Measurements from ENCODE around the gene USP49. TPM values are rescaled to one million over a fixed set of nuclear protein-coding genes. Genes with fewer than 3 reads are reported as not detected.

The USP49 gene
- total and polyA plus RNA-seq, 10 of the 15 experiments (the other 5 are each of a cell fraction or from before 2014, with no cell fraction given) = 1.0 to 7.7 (median 4.3) TPM

DNA sequence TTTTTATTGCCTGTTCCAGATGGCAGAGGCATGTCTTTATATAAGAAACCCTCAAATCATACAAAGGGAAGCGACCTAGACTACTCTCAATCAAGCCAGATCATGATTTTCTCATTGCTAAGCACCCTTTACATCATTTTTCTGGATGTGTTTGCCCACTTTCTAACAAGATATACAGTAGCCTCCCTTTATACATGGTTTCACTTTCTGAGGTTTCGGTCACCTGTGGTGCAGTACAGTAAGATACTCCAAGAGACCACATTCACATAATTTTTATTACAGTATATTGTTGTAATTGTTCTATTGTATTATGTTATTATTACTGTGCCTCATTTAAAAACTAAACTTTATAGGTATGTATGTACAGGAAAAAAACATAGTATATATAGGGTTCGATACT, 84.1 kb downstream of the USP49 start:
- POLR2A ChIA-PET = no interaction called here

More for the DNA sequence above, 84.1 kb downstream of the USP49 start:
- Histone ChIP-seq H4K20me1 (ENCODE audit: control insufficient read depth, insufficient read depth) (no peaks in the 10 kb centered on the region), H3K9me3 (replicated peaks; ENCODE audit: control insufficient read depth, insufficient read depth, low read length) (no peaks in the 10 kb centered on the region), H3K4me1 (ENCODE audit: control insufficient read depth, insufficient read depth, low read length) (no peaks in the 10 kb centered on the region), H3K36me3 (ENCODE audit: control insufficient read depth in 2 of 2, insufficient read depth in 2 of 2, low read length in 1 of 2) (no peaks in the 10 kb centered on the region; a peak in 1 of 4 replicates), H3K79me2 (ENCODE audit: control insufficient read depth, insufficient read depth, low read length) (no peaks in the 10 kb centered on the region), H3K27ac (ENCODE audit: control insufficient read depth, insufficient read depth) (no peak overlapping the region), H3K4me2 (ENCODE audit: control insufficient read depth, insufficient read depth) (no peak overlapping the region), H2AFZ (ENCODE audit: control insufficient read depth, low read depth, low read length) (no peak overlapping the region), H3K4me3 (no peak overlapping the region), H3K9ac (ENCODE audit: control insufficient read depth, insufficient read depth, low read length) (no peak overlapping the region), H3K27me3 (replicated peaks in 1 of 2; ENCODE audit: control insufficient read depth in 2 of 2, insufficient read depth in 2 of 2, low read length in 1 of 2) (no peaks in the 10 kb centered on the region)
- in situ Hi-C loops (cut with MboI) (no loop called here), intact Hi-C loops (cut with micrococcal nuclease; ENCODE audit: unreplicated experiment) (no loop called here)
- WGBS (ENCODE audit: insufficient coverage, insufficient replicate concordance, low lambda C conversion rate, missing lambda C conversion rate) = 90% methylated on average over 3 of the region's 3 CpGs
- ATAC-seq = peak; percentile 57
- TF ChIP-seq, protein P1, sequence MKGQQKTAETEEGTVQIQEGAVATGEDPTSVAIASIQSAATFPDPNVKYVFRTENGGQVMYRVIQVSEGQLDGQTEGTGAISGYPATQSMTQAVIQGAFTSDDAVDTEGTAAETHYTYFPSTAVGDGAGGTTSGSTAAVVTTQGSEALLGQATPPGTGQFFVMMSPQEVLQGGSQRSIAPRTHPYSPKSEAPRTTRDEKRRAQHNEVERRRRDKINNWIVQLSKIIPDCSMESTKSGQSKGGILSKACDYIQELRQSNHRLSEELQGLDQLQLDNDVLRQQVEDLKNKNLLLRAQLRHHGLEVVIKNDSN (IDR thresholded peaks at IDR 0.05; ENCODE audit: borderline replicate concordance, extremely low read length, insufficient read depth, low read depth, low read length) = no peak
- TF ChIP-seq PAX5 (IDR thresholded peaks at IDR 0.05; ENCODE audit: borderline replicate concordance, low read depth, low read length) = no peak
- no peak for TF ChIP-seq TCF7 (IDR thresholded peaks at IDR 0.05; ENCODE audit: borderline replicate concordance)
- TF ChIP-seq, protein P2, sequence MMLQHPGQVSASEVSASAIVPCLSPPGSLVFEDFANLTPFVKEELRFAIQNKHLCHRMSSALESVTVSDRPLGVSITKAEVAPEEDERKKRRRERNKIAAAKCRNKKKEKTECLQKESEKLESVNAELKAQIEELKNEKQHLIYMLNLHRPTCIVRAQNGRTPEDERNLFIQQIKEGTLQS (IDR thresholded peaks at IDR 0.05; ENCODE audit: borderline replicate concordance, extremely low read depth, low read depth, low read length) = no peak
- TF ChIP-seq MTA3 (IDR thresholded peaks at IDR 0.05; ENCODE audit: borderline replicate concordance, low read length) = no peak
- no peak for TF ChIP-seq KDM1A (IDR thresholded peaks at IDR 0.05; ENCODE audit: borderline replicate concordance)
- TF ChIP-seq IKZF2 (IDR thresholded peaks at IDR 0.05) = no peak
- no peak for TF ChIP-seq LARP7 (IDR thresholded peaks at IDR 0.05)
- TF ChIP-seq GABPA (IDR thresholded peaks at IDR 0.05; ENCODE audit: low read depth) = no peak
- no peak for TF ChIP-seq NR2C2 (IDR thresholded peaks at IDR 0.05; ENCODE audit: borderline replicate concordance, control insufficient read depth, insufficient read length, low read depth)
- TF ChIP-seq, protein P3, sequence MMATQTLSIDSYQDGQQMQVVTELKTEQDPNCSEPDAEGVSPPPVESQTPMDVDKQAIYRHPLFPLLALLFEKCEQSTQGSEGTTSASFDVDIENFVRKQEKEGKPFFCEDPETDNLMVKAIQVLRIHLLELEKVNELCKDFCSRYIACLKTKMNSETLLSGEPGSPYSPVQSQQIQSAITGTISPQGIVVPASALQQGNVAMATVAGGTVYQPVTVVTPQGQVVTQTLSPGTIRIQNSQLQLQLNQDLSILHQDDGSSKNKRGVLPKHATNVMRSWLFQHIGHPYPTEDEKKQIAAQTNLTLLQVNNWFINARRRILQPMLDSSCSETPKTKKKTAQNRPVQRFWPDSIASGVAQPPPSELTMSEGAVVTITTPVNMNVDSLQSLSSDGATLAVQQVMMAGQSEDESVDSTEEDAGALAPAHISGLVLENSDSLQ (IDR thresholded peaks at IDR 0.05) = no peak
- no peak for TF ChIP-seq YY1 (IDR thresholded peaks at IDR 0.05; ENCODE audit: low read depth, low read length)
- TF ChIP-seq TCF3 (IDR thresholded peaks at IDR 0.05; ENCODE audit: borderline replicate concordance, insufficient read depth, low read depth, low read length) = no peak
- TF ChIP-seq, protein P4, sequence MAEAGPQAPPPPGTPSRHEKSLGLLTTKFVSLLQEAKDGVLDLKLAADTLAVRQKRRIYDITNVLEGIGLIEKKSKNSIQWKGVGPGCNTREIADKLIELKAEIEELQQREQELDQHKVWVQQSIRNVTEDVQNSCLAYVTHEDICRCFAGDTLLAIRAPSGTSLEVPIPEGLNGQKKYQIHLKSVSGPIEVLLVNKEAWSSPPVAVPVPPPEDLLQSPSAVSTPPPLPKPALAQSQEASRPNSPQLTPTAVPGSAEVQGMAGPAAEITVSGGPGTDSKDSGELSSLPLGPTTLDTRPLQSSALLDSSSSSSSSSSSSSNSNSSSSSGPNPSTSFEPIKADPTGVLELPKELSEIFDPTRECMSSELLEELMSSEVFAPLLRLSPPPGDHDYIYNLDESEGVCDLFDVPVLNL (IDR thresholded peaks at IDR 0.05; ENCODE audit: low read depth, low read length) = no peak
- no peak for TF ChIP-seq ZNF217 (IDR thresholded peaks at IDR 0.05)
- no peak for TF ChIP-seq SREBF2 (IDR thresholded peaks at IDR 0.05; ENCODE audit: low read length)
- no peak for TF ChIP-seq DPF2 (IDR thresholded peaks at IDR 0.05)
- no peak for TF ChIP-seq SIN3A (IDR thresholded peaks at IDR 0.05; ENCODE audit: low read depth, low read length)
- no peak for TF ChIP-seq ZNF274 (IDR thresholded peaks at IDR 0.05; ENCODE audit: insufficient read depth, insufficient read length)
- TF ChIP-seq SP1 (IDR thresholded peaks at IDR 0.05; ENCODE audit: low read depth, low read length) = no peak
- FAIRE-seq = peak; percentile 23
- RAD21 ChIA-PET (ENCODE audit: unreplicated experiment) = no interaction called here
- BruUV-seq (replicated peaks) = no TSS peak
- CTCF ChIA-PET = no interaction called here
- DNase-seq (ENCODE audit: low read depth, low spot score) = no peak
- SMC1A ChIA-PET (ENCODE audit: uncharacterized antibody, unreplicated experiment) = no interaction called here

All from GM12878 (cell line).